ENCODE results near the gene CBFB. TPM values are rescaled to one million over a fixed set of nuclear protein-coding genes. Genes with fewer than 3 reads are reported as not detected.

CBFB gene
- total and polyA plus RNA-seq, 2 experiments from 2014 or later: 26.1 to 26.9 TPM

- TF ChIP-seq, protein P1, sequence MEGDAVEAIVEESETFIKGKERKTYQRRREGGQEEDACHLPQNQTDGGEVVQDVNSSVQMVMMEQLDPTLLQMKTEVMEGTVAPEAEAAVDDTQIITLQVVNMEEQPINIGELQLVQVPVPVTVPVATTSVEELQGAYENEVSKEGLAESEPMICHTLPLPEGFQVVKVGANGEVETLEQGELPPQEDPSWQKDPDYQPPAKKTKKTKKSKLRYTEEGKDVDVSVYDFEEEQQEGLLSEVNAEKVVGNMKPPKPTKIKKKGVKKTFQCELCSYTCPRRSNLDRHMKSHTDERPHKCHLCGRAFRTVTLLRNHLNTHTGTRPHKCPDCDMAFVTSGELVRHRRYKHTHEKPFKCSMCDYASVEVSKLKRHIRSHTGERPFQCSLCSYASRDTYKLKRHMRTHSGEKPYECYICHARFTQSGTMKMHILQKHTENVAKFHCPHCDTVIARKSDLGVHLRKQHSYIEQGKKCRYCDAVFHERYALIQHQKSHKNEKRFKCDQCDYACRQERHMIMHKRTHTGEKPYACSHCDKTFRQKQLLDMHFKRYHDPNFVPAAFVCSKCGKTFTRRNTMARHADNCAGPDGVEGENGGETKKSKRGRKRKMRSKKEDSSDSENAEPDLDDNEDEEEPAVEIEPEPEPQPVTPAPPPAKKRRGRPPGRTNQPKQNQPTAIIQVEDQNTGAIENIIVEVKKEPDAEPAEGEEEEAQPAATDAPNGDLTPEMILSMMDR (conservative IDR thresholded peaks at IDR 0.05; ENCODE audit: low read depth in 2 of 2): no peak
- TF ChIP-seq EZH2phosphoT487 (IDR thresholded peaks at IDR 0.05; ENCODE audit: unreplicated experiment) (no peak), POLR2AphosphoS5 (IDR thresholded peaks at IDR 0.05; ENCODE audit: low read depth) (no peak), ETS1 (IDR thresholded peaks at IDR 0.05) (no peak), JUNB (IDR thresholded peaks at IDR 0.05; ENCODE audit: unreplicated experiment) (no peak), NANOG (IDR thresholded peaks at IDR 0.05; ENCODE audit: borderline replicate concordance) (no peak)
Observed at GRCh38 chr16:67011274-67011673, 17.7 kb upstream of the CBFB start (continued).

DNA sequence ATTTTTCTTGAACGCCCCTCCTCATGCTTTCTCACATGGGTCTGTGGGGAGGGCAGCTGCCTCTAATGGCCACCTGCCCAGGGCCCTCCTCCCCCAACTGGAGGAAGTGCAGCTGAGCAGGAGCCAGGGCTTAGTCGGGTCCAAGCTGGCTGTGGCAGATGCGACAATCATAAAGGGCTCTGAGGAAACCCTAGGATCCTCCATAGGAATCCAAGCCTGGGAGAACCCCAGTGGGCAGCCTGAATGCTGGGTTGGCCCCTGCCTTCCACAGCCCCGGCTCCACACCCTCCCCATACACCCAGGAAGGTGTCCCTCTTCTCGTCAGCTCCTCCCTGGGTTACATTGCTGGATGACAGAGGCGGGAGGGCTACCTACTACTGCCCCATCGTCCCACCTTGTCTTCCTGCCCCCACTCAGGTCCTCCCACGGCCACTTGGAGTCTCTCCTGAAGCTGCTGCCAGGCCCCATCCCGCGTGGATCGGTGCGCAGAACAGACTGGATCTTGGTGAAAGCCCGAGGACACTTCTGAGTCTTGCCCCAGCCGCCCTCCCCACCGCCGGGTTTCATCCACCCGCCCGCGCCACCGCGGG, 15.6 kb upstream of the CBFB start:
- peak overlapping the region; percentile 95 for H2AFZ ChIP-seq
- peak; percentile 32 for DNase-seq (ENCODE audit: low spot score)
- Mint-ChIP-seq H3K36me3 (ENCODE audit: low read depth) (no peaks in the 10 kb centered on the region), H3K4me3 (peak overlapping the region; percentile 61; the same call in 2 of the 3 replicates), H3K4me1 (no peaks in the 10 kb centered on the region; the same call in 2 of the 3 replicates), H3K27ac (no peak overlapping the region), H3K9me3 (no peaks in the 10 kb centered on the region), H3K27me3 (ENCODE audit: insufficient read depth, low read depth, poor library complexity) (peaks cover 48% of the 10 kb centered on the region)
- no peaks in the 10 kb centered on the region for H3F3A ChIP-seq (replicated peaks; ENCODE audit: low read depth)
- H3K4me3 ChIP-seq: peak overlapping the region; percentile 64
- H3K36me3 ChIP-seq (ENCODE audit: insufficient read depth): no peaks in the 10 kb centered on the region
- ATAC-seq: peak; percentile 3; the same call in 2 of the 3 replicates
- peak overlapping the region; percentile 88 for H3K4me2 ChIP-seq
- H3K79me2 ChIP-seq (replicated peaks; ENCODE audit: insufficient read depth): no peaks in the 10 kb centered on the region
- H3K9me2 ChIP-seq (ENCODE audit: insufficient read depth): no peaks in the 10 kb centered on the region
- H3K4me1 ChIP-seq (ENCODE audit: insufficient read depth): peaks cover 4% of the 10 kb centered on the region; the same call in 1 of the 2 replicates
- no peaks in the 10 kb centered on the region for H4K20me1 ChIP-seq (replicated peaks; ENCODE audit: insufficient read depth)
- TF ChIP-seq ZNF462 (CRISPR knock-in tag; IDR thresholded peaks at IDR 0.05) (no peak), EZH2 (IDR thresholded peaks at IDR 0.05; ENCODE audit: low read depth, unreplicated experiment) (peak; percentile 35)
- H3K27me3 ChIP-seq (ENCODE audit: insufficient read depth): peaks cover 57% of the 10 kb centered on the region
- H3K27ac ChIP-seq (ENCODE audit: low read depth): no peak overlapping the region

Data from GM23338 (cell line).